ENCODE results near the gene DRC7. TPM values are rescaled to one million over a fixed set of nuclear protein-coding genes. Genes with fewer than 3 reads are reported as not detected.

DRC7 gene
- total and polyA plus RNA-seq, 2 donors from 2014 or later: 1.8 to 3.2 TPM

DNA sequence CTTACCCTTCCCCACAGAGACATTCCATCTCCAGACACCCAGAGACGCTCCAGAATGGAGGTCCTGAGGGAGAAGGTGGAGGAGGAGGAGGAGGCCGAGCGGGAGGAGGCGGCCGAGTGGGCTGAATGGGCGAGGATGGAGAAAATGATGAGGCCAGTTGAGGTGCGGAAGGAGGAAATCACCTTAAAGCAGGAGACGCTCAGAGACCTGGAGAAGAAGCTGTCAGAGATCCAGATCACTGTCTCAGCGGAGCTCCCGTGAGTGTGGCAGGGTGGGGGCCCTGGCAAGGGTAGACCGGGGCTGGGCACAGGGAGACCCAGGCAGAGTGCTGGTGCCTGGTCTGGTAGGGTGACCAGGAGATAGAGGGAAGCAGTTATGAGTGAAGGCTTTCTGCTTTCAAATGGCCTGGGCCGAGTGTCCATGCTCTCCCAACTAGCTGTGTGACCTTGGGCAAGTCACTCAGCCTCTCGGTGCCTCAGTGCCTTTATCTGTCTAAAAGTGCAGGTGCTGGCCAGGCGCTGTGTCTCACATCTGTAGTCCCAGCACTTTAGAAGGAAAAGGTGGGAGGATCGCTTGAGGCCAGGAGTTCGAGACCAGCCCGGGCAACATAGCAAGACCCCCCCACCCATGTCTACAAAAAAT lies 3.4 kb downstream of the DRC7 start:
- no peak overlapping the region for H3K27ac ChIP-seq (ENCODE audit: low read depth in 2 of 2, low read length in 2 of 2)
- no peaks in the 10 kb centered on the region for H3K36me3 ChIP-seq (ENCODE audit: control insufficient read depth in 2 of 3, insufficient read depth in 3 of 3, low read length in 3 of 3)
- FAIRE-seq (no peak), DNase-seq (no peak)
- H3K4me3 ChIP-seq (ENCODE audit: low read length in 3 of 3): no peak overlapping the region
- H3K4me1 ChIP-seq (ENCODE audit: control insufficient read depth in 2 of 3, insufficient read depth in 2 of 3, low read depth in 1 of 3, low read length in 3 of 3): peaks cover 0 to 4% (median 0%) of the 10 kb centered on the region in 3 donors
- TF ChIP-seq, protein P1, sequence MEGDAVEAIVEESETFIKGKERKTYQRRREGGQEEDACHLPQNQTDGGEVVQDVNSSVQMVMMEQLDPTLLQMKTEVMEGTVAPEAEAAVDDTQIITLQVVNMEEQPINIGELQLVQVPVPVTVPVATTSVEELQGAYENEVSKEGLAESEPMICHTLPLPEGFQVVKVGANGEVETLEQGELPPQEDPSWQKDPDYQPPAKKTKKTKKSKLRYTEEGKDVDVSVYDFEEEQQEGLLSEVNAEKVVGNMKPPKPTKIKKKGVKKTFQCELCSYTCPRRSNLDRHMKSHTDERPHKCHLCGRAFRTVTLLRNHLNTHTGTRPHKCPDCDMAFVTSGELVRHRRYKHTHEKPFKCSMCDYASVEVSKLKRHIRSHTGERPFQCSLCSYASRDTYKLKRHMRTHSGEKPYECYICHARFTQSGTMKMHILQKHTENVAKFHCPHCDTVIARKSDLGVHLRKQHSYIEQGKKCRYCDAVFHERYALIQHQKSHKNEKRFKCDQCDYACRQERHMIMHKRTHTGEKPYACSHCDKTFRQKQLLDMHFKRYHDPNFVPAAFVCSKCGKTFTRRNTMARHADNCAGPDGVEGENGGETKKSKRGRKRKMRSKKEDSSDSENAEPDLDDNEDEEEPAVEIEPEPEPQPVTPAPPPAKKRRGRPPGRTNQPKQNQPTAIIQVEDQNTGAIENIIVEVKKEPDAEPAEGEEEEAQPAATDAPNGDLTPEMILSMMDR (IDR thresholded peaks at IDR 0.05; ENCODE audit: borderline replicate concordance, extremely low read depth, insufficient read depth): no peak
- no peaks in the 10 kb centered on the region for H3K9me3 ChIP-seq (ENCODE audit: control insufficient read depth in 2 of 3, insufficient read depth in 1 of 3, low read length in 3 of 3)
- no peaks in the 10 kb centered on the region for H3K27me3 ChIP-seq (ENCODE audit: control insufficient read depth, insufficient read depth, low read length)
- H3K9ac ChIP-seq (ENCODE audit: low read length in 3 of 3): no peak overlapping the region
- intact Hi-C loops (cut with DNase I): no loop called here

DNA sequence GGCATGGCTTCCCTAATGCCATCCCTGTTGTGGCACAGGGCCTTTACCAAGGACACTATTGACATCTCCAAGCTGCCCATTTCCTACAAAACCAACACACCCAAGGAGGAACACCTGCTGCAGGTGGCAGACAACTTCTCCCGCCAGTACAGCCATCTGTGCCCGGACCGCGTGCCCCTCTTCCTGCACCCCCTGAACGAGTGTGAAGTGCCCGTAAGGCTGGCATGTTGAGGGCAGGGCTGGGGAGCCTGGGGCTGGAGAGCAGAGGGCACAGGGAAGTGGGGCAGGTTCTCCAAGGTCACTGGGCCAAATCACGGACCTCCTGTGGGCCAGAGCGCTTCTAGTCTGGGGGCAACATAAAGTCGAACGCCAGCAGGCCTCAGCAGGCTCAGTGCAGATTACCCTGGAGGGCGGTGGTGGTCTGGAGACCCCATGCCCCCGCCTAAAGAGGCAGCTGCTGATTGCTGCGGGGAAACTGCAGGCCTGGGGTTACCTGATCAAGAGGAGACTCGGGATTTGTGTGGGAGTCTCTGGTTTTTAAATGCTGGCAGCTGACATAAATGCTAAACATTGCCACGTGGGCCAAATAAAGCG lies 4.3 kb downstream of the DRC7 start:
- H3K4me1 ChIP-seq (ENCODE audit: control insufficient read depth in 2 of 3, insufficient read depth in 2 of 3, low read depth in 1 of 3, low read length in 3 of 3): peaks cover 0 to 4% (median 0%) of the 10 kb centered on the region in 3 donors
- no peaks in the 10 kb centered on the region for H3K36me3 ChIP-seq (ENCODE audit: control insufficient read depth in 2 of 3, insufficient read depth in 3 of 3, low read length in 3 of 3)
- no peak for FAIRE-seq
- H3K9ac ChIP-seq (ENCODE audit: low read length in 3 of 3): no peak overlapping the region
- TF ChIP-seq, protein P1 (IDR thresholded peaks at IDR 0.05; ENCODE audit: borderline replicate concordance, extremely low read depth, insufficient read depth): no peak
- H3K27ac ChIP-seq (ENCODE audit: low read depth in 2 of 2, low read length in 2 of 2): no peak overlapping the region
- H3K9me3 ChIP-seq (ENCODE audit: control insufficient read depth in 2 of 3, insufficient read depth in 1 of 3, low read length in 3 of 3): no peaks in the 10 kb centered on the region
- intact Hi-C loops (cut with DNase I): no loop called here
- H3K4me3 ChIP-seq (ENCODE audit: low read length in 3 of 3): no peak overlapping the region
- H3K27me3 ChIP-seq (ENCODE audit: control insufficient read depth, insufficient read depth, low read length): no peaks in the 10 kb centered on the region
- no peak for DNase-seq

DNA sequence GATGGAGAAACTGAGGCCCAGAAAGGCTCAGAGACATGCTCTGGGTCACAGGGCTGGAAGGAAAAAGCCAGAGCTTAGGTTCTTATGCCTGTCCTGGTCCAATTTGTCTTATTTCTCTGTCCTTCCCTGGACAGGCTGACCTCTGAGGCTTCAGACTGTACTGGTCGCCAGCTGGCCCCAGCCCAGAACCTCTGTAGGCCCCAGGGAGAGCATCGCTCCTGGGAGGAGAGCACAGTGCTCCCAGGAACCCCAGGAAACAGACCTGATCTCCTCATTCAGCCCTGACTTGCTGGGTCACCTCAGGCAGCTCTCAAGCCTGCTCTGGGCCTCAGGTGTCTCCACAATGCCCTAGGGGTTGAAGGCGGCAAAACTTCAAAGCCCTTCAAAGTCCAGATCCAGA lies 4.9 kb downstream of the DRC7 start:
- H3K27ac ChIP-seq (ENCODE audit: low read depth in 2 of 2, low read length in 2 of 2): no peak overlapping the region
- no peaks in the 10 kb centered on the region for H3K36me3 ChIP-seq (ENCODE audit: control insufficient read depth in 2 of 3, insufficient read depth in 3 of 3, low read length in 3 of 3)
- no peaks in the 10 kb centered on the region for H3K4me1 ChIP-seq (ENCODE audit: control insufficient read depth in 2 of 3, insufficient read depth in 2 of 3, low read depth in 1 of 3, low read length in 3 of 3)
- DNase-seq (no peak), FAIRE-seq (no peak)
- no peaks in the 10 kb centered on the region for H3K9me3 ChIP-seq (ENCODE audit: control insufficient read depth in 2 of 3, insufficient read depth in 1 of 3, low read length in 3 of 3)
- intact Hi-C loops (cut with DNase I): no loop called here
- H3K4me3 ChIP-seq (ENCODE audit: low read length in 3 of 3): no peak overlapping the region
- H3K9ac ChIP-seq (ENCODE audit: low read length in 3 of 3): no peak overlapping the region
- TF ChIP-seq, protein P1 (IDR thresholded peaks at IDR 0.05; ENCODE audit: borderline replicate concordance, extremely low read depth, insufficient read depth): no peak
- no peaks in the 10 kb centered on the region for H3K27me3 ChIP-seq (ENCODE audit: control insufficient read depth, insufficient read depth, low read length)

Measured in kidney (tissue), 14 donors.